ACHN (cell line): ENCODE results near the gene TMEM39B.
"Not testable (repeated sequence)": the region's sequence is repeated elsewhere in the genome, so short reads cannot be mapped to it uniquely, and the experiment has no call there.

Experiments
- DNase-seq: peaks from one replicate; pipeline ENCODE4 v3.0.0-alpha.2; 2015
- in situ Hi-C: cut with HindIII; loops from 2 replicates; pipeline ENCODE4 v1.10.0; 2017; ENCODE audit warnings: low sequenced_read_pairs, low pct_ligation_motif_present, low pct_unique_long_range_greater_than_20kb

Gene TMEM39B

GRCh38 chr1:32105338-32105737 lies 32.6 kb downstream of the TMEM39B start:
- DNase-seq: no peak
- in situ Hi-C loops: no loop called here

GRCh38 chr1:32106663-32107275 lies 34.0 kb downstream of the TMEM39B start:
- no peak for DNase-seq
- in situ Hi-C loops: no loop called here

- in situ Hi-C loops: no loop called here
- peak; percentile 94 for DNase-seq
Measured at GRCh38 chr1:32107742-32108661, 35.3 kb downstream of the TMEM39B start, which contains the start of gene KPNA6. KPNA6 (plus strand) TSS chr1:32108056; CDS start chr1:32108131, 75 bp downstream.

- no peak for DNase-seq
- in situ Hi-C loops: no loop called here
Measured at GRCh38 chr1:32111040-32111623, 38.4 kb downstream of the TMEM39B start.

- in situ Hi-C loops: no loop called here
- peak; percentile 8 for DNase-seq
Measured at GRCh38 chr1:32111789-32112188, 39.0 kb downstream of the TMEM39B start.

GRCh38 chr1:32112806-32113375 lies 40.2 kb downstream of the TMEM39B start:
- in situ Hi-C loops: no loop called here
- DNase-seq: no peak

GRCh38 chr1:32113436-32113835 lies 40.7 kb downstream of the TMEM39B start:
- in situ Hi-C loops, DNase-seq: not testable (repeated sequence)

GRCh38 chr1:32114420-32114819 lies 41.7 kb downstream of the TMEM39B start:
- no peak for DNase-seq
- in situ Hi-C loops: no loop called here

GRCh38 chr1:32115496-32115895 lies 42.8 kb downstream of the TMEM39B start:
- in situ Hi-C loops: no loop called here
- no peak for DNase-seq

- in situ Hi-C loops: no loop called here
- DNase-seq: peak; percentile 12
Measured at GRCh38 chr1:32116531-32116930, 43.8 kb downstream of the TMEM39B start.

GRCh38 chr1:32122151-32122550 lies 49.4 kb downstream of the TMEM39B start:
- no peak for DNase-seq
- in situ Hi-C loops: no loop called here

GRCh38 chr1:32123361-32123760 lies 50.6 kb downstream of the TMEM39B start:
- DNase-seq, in situ Hi-C loops: not testable (repeated sequence)

- no peak for DNase-seq
- in situ Hi-C loops: no loop called here
Measured at GRCh38 chr1:32125313-32125712, 52.6 kb downstream of the TMEM39B start.

- DNase-seq: no peak
- in situ Hi-C loops: no loop called here
Measured at GRCh38 chr1:32126770-32127169, 54.0 kb downstream of the TMEM39B start.

- in situ Hi-C loops: no loop called here
- no peak for DNase-seq
Measured at GRCh38 chr1:32127409-32128198, 54.9 kb downstream of the TMEM39B start.

- DNase-seq: no peak
- in situ Hi-C loops: no loop called here
Measured at GRCh38 chr1:32128479-32128878, 55.7 kb downstream of the TMEM39B start.

GRCh38 chr1:32128964-32129363 lies 56.2 kb downstream of the TMEM39B start:
- DNase-seq: no peak
- in situ Hi-C loops: no loop called here

GRCh38 chr1:32133950-32134280 lies 61.2 kb downstream of the TMEM39B start:
- DNase-seq, in situ Hi-C loops: not testable (repeated sequence)
